GM12878 (cell line): ENCODE data around the gene MXRA7. TPM values are rescaled to one million over a fixed set of nuclear protein-coding genes. Genes with fewer than 3 reads are reported as not detected.
A peak's percentile ranks its signal among the peaks of the same experiment; 100 is the strongest.

ENCODE experiments used
- ATAC-seq: fragments of 200-7000 bp; cut with Tn5 transposase; 3 replicates; pipeline ENCODE4 v1.9.1; 2020; ENCODE audit warnings: mild to moderate bottlenecking, moderate library complexity
- BruUV-seq: library from RNA; stranded (reverse); fragments of 400-500 nt; replicated peaks from 2 replicates; lab custom pipeline; 2021; lab: Mats Ljungman, UMichigan
- CTCF ChIA-PET: fragments of 300-600 bp; sonication (Branson Sonifier 250); formaldehyde crosslinking; extraction: SDS; loops from one replicate; lab custom pipeline; 2021; ENCODE audit warnings: inconsistent platforms; lab: Yijun Ruan, JAX
- POLR2A ChIA-PET: fragments of 350-600 bp; formaldehyde crosslinking; extraction: SDS; loops from one replicate; lab custom pipeline; 2021; ENCODE audit warnings: inconsistent platforms; lab: Charles Lee
- RAD21 ChIA-PET: fragments of 300-600 bp; sonication (Branson Sonifier 250); formaldehyde crosslinking; loops from one replicate; lab custom pipeline; 2023; ENCODE audit warnings: antibody characterized with exemption; ENCODE audit not compliant: unreplicated experiment; lab: Charles Lee
- SMC1A ChIA-PET: fragments of 300-600 bp; sonication (Branson Sonifier 250); formaldehyde crosslinking; loops from one replicate; lab custom pipeline; 2023; ENCODE audit not compliant: unreplicated experiment, uncharacterized antibody; lab: Charles Lee
- DNase-seq: peaks from one replicate; pipeline ENCODE4 v3.0.0-alpha.2; 2011; ENCODE audit warnings: low read depth, low spot score
- FAIRE-seq: peaks from 3 replicates; lab custom pipeline; 2011; peaks lifted over from hg19 to GRCh38; lab: Jason Lieb, UNC
- H2AFZ ChIP-seq: 2 replicates; pipeline ENCODE4 v1.6.0; 2011; ENCODE audit warnings: low read depth, low read length, control low read depth; ENCODE audit not compliant: control insufficient read depth
- H3K27ac ChIP-seq: 2 replicates; pipeline ENCODE4 v1.5.1; 2011; ENCODE audit warnings: control low read depth; ENCODE audit not compliant: control insufficient read depth, insufficient read depth
- H3K27me3 ChIP-seq, 2 experiments: replicated peaks in 1 of 2; 2 replicates each; pipeline versions ENCODE4 v1.6.0 to v1.6.1; 2011; ENCODE audit warnings: low read length in 1 of 2; ENCODE audit not compliant: control insufficient read depth in 2 of 2, insufficient read depth in 2 of 2
- H3K36me3 ChIP-seq, 2 experiments: 2 replicates each; pipeline ENCODE4 v1.5.1; 2011; ENCODE audit warnings: low read length in 1 of 2; ENCODE audit not compliant: control insufficient read depth in 2 of 2, insufficient read depth in 2 of 2
- H3K4me1 ChIP-seq: 2 replicates; pipeline ENCODE4 v1.6.1; 2011; ENCODE audit warnings: mild to moderate bottlenecking, low read length, moderate library complexity, mixed read lengths; ENCODE audit not compliant: control insufficient read depth, insufficient read depth
- H3K4me2 ChIP-seq: 2 replicates; pipeline ENCODE4 v1.6.0; 2011; ENCODE audit warnings: control low read depth; ENCODE audit not compliant: control insufficient read depth, insufficient read depth
- H3K4me3 ChIP-seq: fragments of 200-600 bp; sonication (generic); 2 replicates; pipeline ENCODE4 v1.5.1; 2016
- H3K79me2 ChIP-seq: 2 replicates; pipeline ENCODE4 v1.6.0; 2011; ENCODE audit warnings: low read length; ENCODE audit not compliant: control insufficient read depth, insufficient read depth
- H3K9ac ChIP-seq: 2 replicates; pipeline ENCODE4 v1.8.0; 2011; ENCODE audit warnings: low read length, control low read depth, mixed read lengths; ENCODE audit not compliant: control insufficient read depth, insufficient read depth
- H3K9me3 ChIP-seq: replicated peaks from 3 replicates; pipeline ENCODE4 v1.5.1; 2011; ENCODE audit warnings: mild to moderate bottlenecking, low read length; ENCODE audit not compliant: control insufficient read depth, insufficient read depth
- H4K20me1 ChIP-seq: 2 replicates; pipeline ENCODE4 v1.6.0; 2011; ENCODE audit not compliant: control insufficient read depth, insufficient read depth
- E4F1 ChIP-seq: fragments of 450-650 bp; IDR thresholded peaks from 2 replicates; pipeline ENCODE4 v1.6.1; 2018; ENCODE audit warnings: borderline replicate concordance, mild to moderate bottlenecking; ENCODE audit not compliant: partially characterized antibody
- MEF2A ChIP-seq: IDR thresholded peaks from 2 replicates; pipeline ENCODE4 v1.6.1; 2011; ENCODE audit warnings: low read depth, mild to moderate bottlenecking, low read length, moderate library complexity; ENCODE audit not compliant: insufficient read depth
- MTA2 ChIP-seq: fragments of 450-650 bp; IDR thresholded peaks from 2 replicates; pipeline ENCODE4 v1.6.1; 2016; ENCODE audit warnings: low read depth, mild to moderate bottlenecking, moderate library complexity
- MXI1 ChIP-seq: fragments of 150-350 bp; IDR thresholded peaks from 2 replicates; pipeline ENCODE4 v1.6.1; 2011; ENCODE audit warnings: low read depth, mild to moderate bottlenecking, inconsistent platforms, low read length, improper control_type of control experiment
- RCOR1 ChIP-seq: conservative IDR thresholded peaks from 2 replicates; pipeline ENCODE4 v1.6.1; 2012; ENCODE audit warnings: low read depth, low read length, improper control_type of control experiment
- TCF12 ChIP-seq: IDR thresholded peaks from 2 replicates; pipeline ENCODE4 v1.6.1; 2011; ENCODE audit warnings: low read depth, mild to moderate bottlenecking, low read length
- WGBS: methylation state at CpG from one replicate; pipeline ENCODE4 v1.1.6; 2016; ENCODE audit warnings: low lambda C conversion rate; ENCODE audit not compliant: insufficient replicate concordance, insufficient coverage; ENCODE audit errors: missing lambda C conversion rate; 5-methylcytosine and 5-hydroxymethylcytosine counted together
- in situ Hi-C: fragments of 300-500 bp; cut with MboI; formaldehyde crosslinking; loops from 9 replicates; pipeline ENCODE4 v1.14.3; 2018; ENCODE audit warnings: mixed read lengths
- intact Hi-C: fragments of 100-400 bp; cut with micrococcal nuclease; formaldehyde crosslinking; loops from one replicate; pipeline ENCODE4 v1.14.2; 2022; ENCODE audit not compliant: unreplicated experiment
- polyA plus RNA-seq, 11 experiments: library from polyadenylated mRNA; depleted of rRNA in 4 of 11; unstranded in 6 of 11; stranded (reverse) in 5 of 11; fragments of >200 nt; fragmentation: Nextera tagmentation in 4 of 11; fragmentation: Illumina TruSeq in 1 of 11; extraction: Ambion mirVana in 4 of 11; extraction: Trizol in 1 of 11; gene quantifications; 1 replicate in 1 of 11; 2 replicates in 10 of 11; pipeline versions ENCODE4 v1.2.1 to v1.2.3, GENCODE V29; 2011 to 2016; ENCODE audit warnings: inconsistent platforms in 2 of 11, missing spikeins in 2 of 11, low read depth in 1 of 11
- total RNA-seq, 4 experiments: library from RNA; depleted of rRNA in 3 of 4; stranded (reverse); fragments of >200 nt in 3 of 4; fragmentation: Illumina TruSeq in 1 of 4; extraction: Trizol in 1 of 4; gene quantifications; 2 replicates each; pipeline versions ENCODE4 v1.2.1 to v1.2.3, GENCODE V29; 2013 to 2021

MXRA7 gene
- total and polyA plus RNA-seq, 10 of the 15 experiments (the other 5 are each of a cell fraction or from before 2014, with no cell fraction given), result 0.03 to 2.0 (median 0.33) TPM

- H3K36me3 ChIP-seq, result no peaks in the 10 kb centered on the region
- SMC1A ChIA-PET, result no interaction called here
- intact Hi-C loops, result no loop called here
- H4K20me1 ChIP-seq, result no peaks in the 10 kb centered on the region
- H3K79me2 ChIP-seq, result no peaks in the 10 kb centered on the region
- POLR2A ChIA-PET, result no interaction called here
- DNase-seq (no peak), ATAC-seq (peak; percentile 54; the same call in 2 of the 3 replicates)
- H2AFZ ChIP-seq, result no peak overlapping the region
- in situ Hi-C loops, result no loop called here
- no peaks in the 10 kb centered on the region for H3K9me3 ChIP-seq
- no TSS peak for BruUV-seq
- WGBS, result 46% methylated on average over 10 of the region's 10 CpGs
- no peak for TF ChIP-seq RCOR1
- TF ChIP-seq MEF2A, result no peak
- TF ChIP-seq TCF12, result no peak
- TF ChIP-seq E4F1, result no peak
- TF ChIP-seq MXI1, result no peak
- TF ChIP-seq MTA2, result no peak
- TF ChIP-seq, all 136 proteins: peak for 0
- Histone ChIP-seq H3K9ac (no peak overlapping the region), H3K4me2 (no peak overlapping the region), H3K27ac (no peak overlapping the region), H3K4me3 (no peak overlapping the region), H3K27me3 (peaks cover 2 to 3% of the 10 kb centered on the region in 2 experiments; a peak in 2 of 4 replicates), H3K4me1 (no peaks in the 10 kb centered on the region)
- RAD21 ChIA-PET, result interaction anchor here (0.6 kb wide), 1 partner anchor 11 kb away, joined by 3 read pairs; no protein-coding TSS in a partner anchor
- CTCF ChIA-PET, result interaction anchor here (1.7 kb wide), 1 partner anchor 9 kb away, joined by 5 read pairs; no protein-coding TSS in a partner anchor
- no peak for FAIRE-seq
These were observed 78.8 kb downstream of the MXRA7 start for GRCh38 chr17:76631821-76632565.
